Activated naive CD4-positive, alpha-beta T cell treated with anti-CD3 and anti-CD28 coated beads, Interleukin-2, amount 10 ng/mL, durations not matched to agents 7 days and 5 days (primary cell): ENCODE data around the gene NOP16.

ENCODE experiments used
- CTCF ChIA-PET: fragments of 350-600 bp; sonication (Branson Sonifier 250); formaldehyde crosslinking; loops from one replicate; lab custom pipeline; 2021; ENCODE audit warnings: antibody characterized with exemption; lab: Charles Lee
- DNase-seq: peaks from one replicate; pipeline ENCODE4 v3.0.0-alpha.2; 2020
- H3K27ac Mint-ChIP-seq: one replicate; pipeline ENCODE4 v1.8.0; 2021; ENCODE audit warnings: mild to moderate bottlenecking, moderate library complexity, mixed read lengths
- H3K27me3 Mint-ChIP-seq: one replicate; pipeline ENCODE4 v1.8.0; 2021; ENCODE audit warnings: mild to moderate bottlenecking, mixed read lengths
- H3K36me3 Mint-ChIP-seq: one replicate; pipeline ENCODE4 v1.8.0; 2021; ENCODE audit warnings: mixed read lengths
- H3K4me1 Mint-ChIP-seq: one replicate; pipeline ENCODE4 v1.8.0; 2021; ENCODE audit warnings: mixed read lengths
- H3K4me3 Mint-ChIP-seq: one replicate; pipeline ENCODE4 v1.8.0; 2021; ENCODE audit warnings: mild to moderate bottlenecking, moderate library complexity, mixed read lengths
- H3K9me3 Mint-ChIP-seq: one replicate; pipeline ENCODE4 v1.8.0; 2021; ENCODE audit warnings: mixed read lengths

The NOP16 gene

GRCh38 chr5:176405656-176406435 lies 17.4 kb upstream of the NOP16 start:
- Mint-ChIP-seq H3K27me3 (no peaks in the 10 kb centered on the region), H3K27ac (peak overlapping the region; percentile 42), H3K36me3 (peaks cover 12% of the 10 kb centered on the region), H3K9me3 (no peaks in the 10 kb centered on the region), H3K4me1 (no peaks in the 10 kb centered on the region), H3K4me3 (no peak overlapping the region)
- CTCF ChIA-PET, result interaction anchor here (0.8 to 1.5 kb wide), 3 partner anchors 10 to 255 kb away, joined by 3 to 5 read pairs (median 3); no protein-coding TSS in a partner anchor
- no peak for DNase-seq

- CTCF ChIA-PET, result interaction anchor here (0.7 kb wide), 1 partner anchor 187 kb away, joined by 3 read pairs; no protein-coding TSS in a partner anchor
- Mint-ChIP-seq H3K4me1 (peaks cover 2% of the 10 kb centered on the region), H3K27me3 (no peaks in the 10 kb centered on the region), H3K9me3 (no peaks in the 10 kb centered on the region), H3K27ac (no peak overlapping the region), H3K36me3 (peaks cover 12% of the 10 kb centered on the region), H3K4me3 (no peak overlapping the region)
- no peak for DNase-seq
Measured at GRCh38 chr5:176401281-176402205, 13.1 kb upstream of the NOP16 start.

GRCh38 chr5:176400382-176401156 lies 12.2 kb upstream of the NOP16 start:
- H3K4me1 Mint-ChIP-seq, result peaks cover 2% of the 10 kb centered on the region
- CTCF ChIA-PET, result no interaction called here
- H3K27ac Mint-ChIP-seq, result no peak overlapping the region
- H3K9me3 Mint-ChIP-seq, result no peaks in the 10 kb centered on the region
- no peak overlapping the region for H3K4me3 Mint-ChIP-seq
- no peaks in the 10 kb centered on the region for H3K27me3 Mint-ChIP-seq
- H3K36me3 Mint-ChIP-seq, result peaks cover 12% of the 10 kb centered on the region
- DNase-seq, result no peak

- DNase-seq, result no peak
- Mint-ChIP-seq H3K9me3 (no peaks in the 10 kb centered on the region), H3K4me1 (peaks cover 2% of the 10 kb centered on the region), H3K27me3 (no peaks in the 10 kb centered on the region), H3K27ac (no peak overlapping the region), H3K4me3 (no peak overlapping the region), H3K36me3 (peaks cover 12% of the 10 kb centered on the region)
- CTCF ChIA-PET, result no interaction called here
Measured at GRCh38 chr5:176397736-176398420, 9.5 kb upstream of the NOP16 start.

GRCh38 chr5:176396330-176396729 lies 7.9 kb upstream of the NOP16 start:
- Mint-ChIP-seq H3K36me3 (peaks cover 14% of the 10 kb centered on the region), H3K4me3 (no peak overlapping the region)

GRCh38 chr5:176394881-176395675 lies 6.7 kb upstream of the NOP16 start:
- Mint-ChIP-seq H3K27me3 (no peaks in the 10 kb centered on the region), H3K4me3 (no peak overlapping the region), H3K4me1 (peaks cover 9% of the 10 kb centered on the region), H3K9me3 (no peaks in the 10 kb centered on the region), H3K27ac (no peak overlapping the region), H3K36me3 (peaks cover 22% of the 10 kb centered on the region)
- CTCF ChIA-PET, result interaction anchor here (0.8 kb wide), 1 partner anchor 203 kb away, joined by 3 read pairs; no protein-coding TSS in a partner anchor
- no peak for DNase-seq

More at GRCh38 chr5:176396330-176396729, 7.9 kb upstream of the NOP16 start:
- no peaks in the 10 kb centered on the region for H3K9me3 Mint-ChIP-seq
- no peak for DNase-seq
- CTCF ChIA-PET, result no interaction called here
- no peaks in the 10 kb centered on the region for H3K27me3 Mint-ChIP-seq
- H3K27ac Mint-ChIP-seq, result peak overlapping the region; percentile 67
- H3K4me1 Mint-ChIP-seq, result peaks cover 2% of the 10 kb centered on the region

- H3K36me3 Mint-ChIP-seq, result peaks cover 26% of the 10 kb centered on the region
- no peaks in the 10 kb centered on the region for H3K9me3 Mint-ChIP-seq
- no peak for DNase-seq
- H3K27me3 Mint-ChIP-seq, result no peaks in the 10 kb centered on the region
- H3K27ac Mint-ChIP-seq, result no peak overlapping the region
- CTCF ChIA-PET, result no interaction called here
- no peak overlapping the region for H3K4me3 Mint-ChIP-seq
- H3K4me1 Mint-ChIP-seq, result peaks cover 14% of the 10 kb centered on the region
Measured at GRCh38 chr5:176394096-176394495, 5.7 kb upstream of the NOP16 start.

- peaks cover 19% of the 10 kb centered on the region for H3K36me3 Mint-ChIP-seq
- CTCF ChIA-PET, result no interaction called here
Measured at GRCh38 chr5:176392526-176392925, 4.1 kb upstream of the NOP16 start.

GRCh38 chr5:176391999-176392398 lies 3.6 kb upstream of the NOP16 start:
- Mint-ChIP-seq H3K9me3 (no peaks in the 10 kb centered on the region), H3K36me3 (peaks cover 22% of the 10 kb centered on the region), H3K4me3 (no peak overlapping the region), H3K27ac (peak overlapping the region; percentile 42), H3K27me3 (no peaks in the 10 kb centered on the region), H3K4me1 (peaks cover 19% of the 10 kb centered on the region)
- CTCF ChIA-PET, result no interaction called here
- no peak for DNase-seq

More at GRCh38 chr5:176392526-176392925, 4.1 kb upstream of the NOP16 start:
- no peaks in the 10 kb centered on the region for H3K9me3 Mint-ChIP-seq
- DNase-seq, result no peak
- H3K4me1 Mint-ChIP-seq, result peaks cover 14% of the 10 kb centered on the region
- no peaks in the 10 kb centered on the region for H3K27me3 Mint-ChIP-seq
- H3K4me3 Mint-ChIP-seq, result no peak overlapping the region
- no peak overlapping the region for H3K27ac Mint-ChIP-seq

GRCh38 chr5:176391479-176391878 lies 3.1 kb upstream of the NOP16 start:
- Mint-ChIP-seq H3K36me3 (peaks cover 25% of the 10 kb centered on the region), H3K4me1 (peaks cover 24% of the 10 kb centered on the region), H3K9me3 (no peaks in the 10 kb centered on the region), H3K27ac (peak overlapping the region; percentile 72), H3K4me3 (no peak overlapping the region), H3K27me3 (no peaks in the 10 kb centered on the region)
- CTCF ChIA-PET, result no interaction called here
- no peak for DNase-seq

GRCh38 chr5:176389135-176390123 lies 1.0 kb upstream of the NOP16 start:
- no peak for DNase-seq
- Mint-ChIP-seq H3K9me3 (no peaks in the 10 kb centered on the region), H3K27ac (peak overlapping the region; percentile 99), H3K27me3 (no peaks in the 10 kb centered on the region), H3K36me3 (peaks cover 40% of the 10 kb centered on the region), H3K4me3 (peak overlapping the region; percentile 88), H3K4me1 (peaks cover 34% of the 10 kb centered on the region)
- CTCF ChIA-PET, result no interaction called here

GRCh38 chr5:176388003-176388443 lies 375 bp downstream of the NOP16 start:
- H3K4me1 Mint-ChIP-seq, result peaks cover 34% of the 10 kb centered on the region
- H3K4me3 Mint-ChIP-seq, result peak overlapping the region; percentile 88
- peaks cover 47% of the 10 kb centered on the region for H3K36me3 Mint-ChIP-seq
- CTCF ChIA-PET, result interaction anchor here (1.0 kb wide), 1 partner anchor 28 kb away, joined by 3 read pairs; no protein-coding TSS in a partner anchor
- H3K27me3 Mint-ChIP-seq, result no peaks in the 10 kb centered on the region
- peak overlapping the region; percentile 99 for H3K27ac Mint-ChIP-seq
- no peak for DNase-seq
- no peaks in the 10 kb centered on the region for H3K9me3 Mint-ChIP-seq
